NCI-H1105 (cell line): ENCODE data around the gene IL20RB.
"Not testable (repeated sequence)": the region's sequence is repeated elsewhere in the genome, so short reads cannot be mapped to it uniquely, and the experiment has no call there.

ENCODE experiments used
- DNase-seq: peaks from one replicate; lab custom pipeline; 2025; lab: John Stamatoyannopoulos, UW

IL20RB gene

DNA sequence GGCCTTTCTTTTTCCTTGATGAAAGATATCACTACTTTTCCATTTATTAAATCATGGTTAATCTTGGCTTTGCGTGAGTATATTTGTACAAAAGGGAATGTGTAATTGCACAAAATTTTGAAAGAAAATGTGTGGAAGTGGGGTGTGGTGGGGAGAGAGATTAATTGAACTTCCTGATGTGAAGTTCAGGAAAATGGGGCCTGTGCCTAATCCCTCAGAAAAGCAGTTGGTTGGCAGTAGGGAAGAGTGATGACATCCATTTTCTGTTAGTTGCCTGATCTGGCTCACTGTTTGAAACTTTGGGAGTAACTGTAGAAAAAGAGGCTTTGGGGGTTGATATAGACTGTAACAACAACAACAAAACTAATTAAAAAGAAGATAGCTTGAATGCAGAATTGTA lies 10.8 kb upstream of the IL20RB start:
- no peak for DNase-seq

DNA sequence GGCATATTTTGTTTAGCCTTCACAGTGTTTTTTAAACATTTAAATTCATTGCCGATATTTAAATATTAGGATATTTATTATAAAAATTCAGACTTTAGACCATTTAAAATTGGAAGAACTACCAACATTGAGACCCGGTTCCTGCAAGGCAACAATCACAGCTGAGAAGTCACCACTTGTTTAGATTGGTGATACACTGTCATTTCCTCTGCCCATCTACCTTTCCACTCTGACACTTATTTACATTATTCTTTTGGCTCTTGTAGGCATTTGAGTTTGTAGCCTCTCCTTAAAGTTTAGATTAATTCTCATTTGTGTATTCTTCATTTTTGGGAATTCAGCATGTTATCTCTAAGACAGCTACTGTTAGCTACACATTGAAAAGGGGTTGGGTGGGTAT lies 10.3 kb upstream of the IL20RB start:
- DNase-seq = no peak

DNA sequence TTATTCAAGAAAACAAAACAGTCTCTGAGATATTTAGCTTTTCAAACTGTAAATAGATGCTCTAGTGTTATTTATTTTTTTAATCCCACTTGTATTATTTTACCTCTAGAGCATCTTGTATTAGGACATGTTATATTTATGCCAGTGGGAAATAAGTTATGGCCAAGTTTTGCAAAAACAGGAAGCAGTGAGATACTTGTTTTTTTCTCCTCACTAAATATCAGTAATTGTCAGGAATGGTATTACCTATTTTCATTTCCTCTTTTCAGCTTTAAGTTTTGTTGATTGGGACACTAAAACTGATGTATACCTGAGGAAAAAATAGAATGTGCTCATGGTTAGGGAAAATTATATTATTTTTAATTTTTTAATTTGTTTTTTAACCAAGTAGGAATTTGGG lies 8.6 kb upstream of the IL20RB start:
- DNase-seq = no peak

DNA sequence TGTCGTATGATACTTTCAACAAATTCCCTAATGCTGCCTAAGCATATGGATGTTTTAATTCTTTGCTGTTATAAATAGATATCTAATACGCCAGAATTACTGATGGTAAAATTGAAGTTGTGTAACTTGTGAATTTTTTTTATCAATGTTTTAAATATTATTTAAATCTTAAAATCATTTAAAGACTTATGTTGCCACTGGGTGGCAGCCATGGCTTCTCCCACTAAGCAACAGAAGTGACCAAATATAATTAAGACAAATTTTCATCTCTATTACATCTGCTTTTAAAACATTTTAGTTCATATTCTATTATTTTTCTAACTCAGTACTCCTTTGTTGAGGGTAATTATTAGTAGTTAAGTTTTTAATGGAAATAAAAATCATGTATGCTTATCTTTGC lies 8.1 kb upstream of the IL20RB start:
- DNase-seq = no peak

DNA sequence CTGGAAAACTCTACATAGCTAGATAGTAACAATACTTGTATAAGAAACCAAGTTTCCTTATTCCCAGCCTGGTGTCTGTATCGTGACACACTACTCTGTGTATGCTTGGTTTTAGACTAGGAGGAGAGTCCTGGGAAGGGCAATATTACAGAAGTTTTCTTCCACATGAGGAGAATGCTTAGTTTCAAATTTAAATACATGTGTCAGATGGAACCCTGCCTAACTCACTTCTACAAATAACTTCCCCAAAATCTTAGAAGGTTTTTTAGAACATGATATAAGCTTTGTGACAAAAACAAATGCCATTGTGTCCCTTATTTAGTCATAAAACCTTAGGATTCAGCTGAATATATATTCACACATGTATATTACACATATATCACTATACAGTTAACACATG lies 7.2 kb upstream of the IL20RB start:
- DNase-seq = no peak

DNA sequence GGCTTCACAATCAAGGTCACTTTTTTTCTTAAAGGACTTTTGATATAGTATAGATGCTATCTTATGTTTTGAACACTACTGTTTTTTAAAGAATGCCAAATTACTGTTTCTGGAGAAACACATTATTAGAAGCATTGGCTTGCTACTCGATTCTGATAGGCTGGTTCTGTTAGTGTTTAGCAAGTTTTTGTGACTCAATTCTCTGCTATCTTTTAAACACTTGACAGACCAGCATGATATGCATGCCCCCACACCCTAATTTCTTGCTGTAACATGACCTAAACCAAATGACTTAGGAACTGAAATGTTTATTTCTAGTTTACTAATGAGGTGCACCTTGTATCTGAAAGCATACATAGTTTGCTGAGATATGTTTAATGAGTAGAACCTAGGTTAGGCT lies 5.5 kb upstream of the IL20RB start:
- DNase-seq = no peak

DNA sequence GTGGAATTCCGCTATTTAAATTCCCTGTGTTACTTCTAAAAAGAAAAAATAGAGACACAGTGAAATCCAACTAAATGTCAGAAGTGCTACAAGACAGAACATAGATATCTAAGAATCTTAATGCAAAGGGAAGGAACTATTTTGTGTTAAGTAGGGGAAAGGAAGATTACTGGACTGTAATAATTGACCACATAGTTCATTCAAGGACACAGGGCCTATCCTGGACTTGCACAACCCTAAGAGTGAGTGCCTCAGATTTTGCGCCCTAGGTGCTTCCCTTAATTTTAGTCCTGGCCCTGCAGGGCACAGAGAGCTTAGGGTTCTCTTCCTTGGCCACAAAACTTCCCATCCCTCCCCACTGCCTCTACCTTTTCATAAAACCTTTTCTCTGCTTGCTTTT lies 3.5 kb upstream of the IL20RB start:
- no peak for DNase-seq

DNA sequence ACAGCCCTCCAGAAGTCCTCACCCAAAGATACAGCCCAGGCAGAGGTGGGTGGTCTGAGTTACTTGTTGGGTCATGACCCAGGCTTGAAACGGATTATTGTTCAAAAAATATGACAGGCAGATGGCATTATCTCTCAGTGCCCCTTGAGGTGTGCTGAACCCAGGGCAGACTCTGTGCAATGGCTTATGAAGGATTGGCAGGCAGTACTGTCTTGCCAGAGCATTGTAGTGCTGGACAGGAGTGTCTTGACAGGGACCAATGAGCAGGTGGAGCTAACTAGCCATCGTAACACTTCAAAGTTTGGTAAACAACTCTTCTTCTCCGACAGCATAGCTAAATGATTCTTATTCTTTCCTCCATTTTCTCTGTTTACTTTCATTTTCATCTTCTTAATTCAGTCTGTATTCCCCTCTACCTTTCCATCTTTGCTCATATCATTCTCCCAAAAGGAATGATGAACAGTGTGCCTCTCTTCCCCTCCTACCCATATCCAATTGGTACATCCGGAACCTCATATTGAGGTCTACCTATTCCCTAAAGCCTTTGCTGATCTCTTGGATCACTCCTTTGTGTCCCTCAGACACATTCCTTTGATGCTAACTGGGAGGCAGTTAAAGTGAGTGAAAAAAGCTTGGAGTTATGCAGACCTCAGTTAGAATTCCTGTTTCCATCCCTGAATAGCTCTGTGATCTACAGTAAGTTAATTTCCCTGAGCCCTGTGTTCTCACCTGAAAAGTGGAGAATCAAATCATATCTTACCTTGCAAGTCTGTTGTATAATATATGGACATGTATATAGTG lies 2.6 kb upstream of the IL20RB start:
- no peak for DNase-seq

DNA sequence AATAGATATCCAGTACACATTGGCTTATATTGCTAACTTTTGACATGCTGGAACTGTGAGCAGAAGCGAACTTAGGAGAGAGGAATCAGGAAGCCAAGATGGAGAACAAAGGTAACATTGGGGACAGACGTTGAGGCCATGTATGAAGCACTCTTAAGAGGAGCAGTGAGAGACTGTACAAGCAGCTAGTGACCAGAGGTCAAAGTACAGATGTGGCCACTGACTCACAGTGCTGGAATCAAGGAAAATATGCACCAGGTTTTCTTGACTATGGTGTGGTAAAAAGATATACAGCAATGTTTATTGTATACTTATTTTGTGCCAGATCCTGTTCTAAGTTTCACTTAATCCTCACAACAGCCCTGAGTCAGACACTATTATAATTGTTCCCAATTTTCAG lies 2.0 kb upstream of the IL20RB start:
- no peak for DNase-seq

DNA sequence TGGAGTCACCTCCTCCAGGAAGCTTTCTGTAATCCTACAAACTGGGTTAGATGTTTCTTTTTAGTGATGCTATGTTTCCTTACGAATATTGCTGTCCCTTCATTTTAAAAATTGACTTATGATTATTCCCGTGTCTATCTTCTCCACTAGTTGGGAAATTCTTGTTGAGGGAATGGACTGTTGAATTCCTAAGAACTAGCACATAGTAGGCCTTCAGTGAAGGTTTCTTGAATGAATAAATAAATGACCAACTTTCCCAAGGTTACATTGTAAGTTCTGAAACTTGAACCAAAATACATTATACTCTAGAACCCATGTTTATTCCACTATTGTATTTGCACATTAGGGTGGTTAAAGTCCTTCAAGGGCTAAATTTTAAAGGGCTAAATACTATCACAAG lies 812 bp upstream of the IL20RB start:
- no peak for DNase-seq

DNA sequence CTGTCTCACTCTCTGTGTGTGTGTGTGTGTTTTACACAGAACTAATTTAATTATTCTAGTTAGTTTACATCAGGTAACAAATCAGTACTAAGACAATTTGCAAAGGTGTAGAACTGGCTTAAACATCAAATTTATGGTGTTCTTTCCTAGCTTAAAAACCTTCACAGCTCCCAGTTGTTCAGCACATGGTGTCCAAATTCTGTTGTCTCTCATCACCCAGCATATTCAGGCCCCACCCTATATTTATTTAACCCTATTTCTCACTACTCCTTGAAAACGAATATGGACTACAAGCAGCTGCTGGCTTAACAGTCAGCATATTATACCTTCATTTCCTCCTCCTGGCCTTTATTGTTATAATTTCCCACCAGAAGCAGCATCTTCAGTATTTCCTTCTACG lies 1.2 kb downstream of the IL20RB start:
- DNase-seq = no peak

DNA sequence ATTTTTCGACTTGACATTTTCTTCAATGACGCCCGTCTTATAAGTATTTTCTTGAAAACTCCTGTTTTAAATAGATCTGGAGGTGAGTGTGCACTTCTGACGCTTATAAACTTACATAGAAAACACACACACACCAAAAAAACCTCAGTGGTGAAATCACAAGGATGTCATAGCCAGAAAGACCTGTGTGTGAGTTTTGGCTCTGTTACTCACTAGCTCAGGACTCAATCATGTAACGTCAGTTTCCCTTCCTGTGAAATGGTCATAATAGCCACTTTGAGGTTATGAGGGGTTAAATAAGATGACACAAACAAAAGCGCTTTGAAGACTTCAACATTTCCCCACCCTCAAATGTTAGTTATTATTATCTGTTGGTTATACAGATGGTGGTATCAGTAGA lies 1.8 kb downstream of the IL20RB start:
- no peak for DNase-seq

DNA sequence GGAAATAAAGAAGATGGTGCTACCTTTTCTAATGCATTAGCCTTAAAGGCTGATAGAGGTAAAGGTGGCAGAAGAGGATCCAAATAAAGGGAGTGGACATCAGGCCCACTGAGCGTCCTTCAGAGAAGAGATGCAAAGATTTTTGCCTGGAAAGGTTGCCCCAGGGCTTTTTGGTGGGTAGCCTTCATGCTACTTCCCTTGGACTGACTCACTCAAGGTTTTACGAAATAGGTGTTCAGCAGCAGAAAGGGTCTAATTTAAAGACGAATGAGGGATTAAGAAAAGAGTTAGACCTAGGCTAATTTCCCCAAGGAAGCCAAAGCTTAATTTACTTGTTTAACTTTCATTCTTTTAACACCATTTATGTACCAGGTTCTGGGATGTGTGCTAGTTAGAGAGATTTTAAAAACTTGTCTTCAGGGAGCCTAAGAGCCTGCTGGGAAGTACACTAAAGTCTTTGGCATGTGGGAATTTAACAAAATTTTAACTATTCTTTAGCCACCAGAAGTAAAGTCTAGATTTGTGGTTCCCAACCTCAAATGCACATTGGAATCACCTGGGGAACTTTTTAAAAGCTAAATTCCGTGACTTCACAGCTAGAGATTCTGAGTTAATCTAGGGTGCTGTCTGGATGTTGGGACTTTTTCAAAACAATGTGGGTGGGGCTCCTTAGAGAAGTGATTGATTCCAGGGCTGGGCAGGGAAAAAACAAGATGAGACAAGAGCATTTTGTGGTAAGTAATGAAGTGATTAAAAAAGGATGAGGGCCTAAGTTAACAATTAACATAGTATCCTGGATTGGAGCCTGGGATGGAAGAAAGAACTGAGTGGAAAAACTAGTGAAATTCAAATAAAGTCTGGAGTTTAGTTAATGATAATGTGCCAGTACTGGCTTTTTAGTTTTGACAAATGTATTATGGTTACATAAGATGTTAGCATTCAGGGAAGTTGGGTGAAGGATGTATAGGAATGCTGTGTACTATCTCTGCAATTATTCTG lies 3.4 kb downstream of the IL20RB start:
- no peak for DNase-seq

DNA sequence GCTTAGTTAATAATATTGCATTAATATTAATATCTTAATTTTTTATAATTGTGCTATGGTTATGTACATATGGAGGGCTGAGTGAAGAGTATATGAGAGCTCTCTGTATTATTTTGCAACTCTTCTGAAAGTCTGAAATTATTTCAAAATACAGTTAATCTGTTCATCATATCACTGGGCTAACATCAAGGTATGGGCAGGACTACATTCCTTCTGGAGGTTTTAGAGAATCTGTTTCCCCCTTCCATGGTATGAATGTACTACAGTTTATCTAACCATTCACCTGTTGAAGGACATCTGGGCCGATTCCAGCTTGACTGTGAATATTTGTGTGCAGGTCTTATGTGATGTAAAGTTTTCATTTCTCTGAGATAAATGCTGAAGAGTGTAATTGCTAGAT lies 5.1 kb downstream of the IL20RB start:
- DNase-seq = no peak

DNA sequence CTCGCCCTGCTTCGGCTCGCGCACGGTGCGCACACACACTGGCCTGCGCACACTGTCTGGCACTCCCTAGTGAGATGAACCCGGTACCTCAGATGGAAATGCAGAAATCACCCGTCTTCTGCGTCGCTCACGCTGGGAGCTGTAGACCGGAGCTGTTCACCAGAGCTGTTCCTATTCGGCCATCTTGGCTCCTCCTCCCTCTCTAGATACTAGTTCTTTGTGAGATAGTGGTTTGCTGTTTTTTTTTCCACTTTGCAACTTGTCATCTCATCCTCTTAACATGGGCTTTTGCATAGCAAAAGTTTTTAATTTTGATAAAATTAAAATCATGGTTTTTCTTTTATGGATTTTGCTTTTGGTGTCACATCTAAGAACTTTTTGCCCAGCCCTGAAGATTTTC lies 11.8 kb downstream of the IL20RB start:
- DNase-seq = not testable (repeated sequence)

DNA sequence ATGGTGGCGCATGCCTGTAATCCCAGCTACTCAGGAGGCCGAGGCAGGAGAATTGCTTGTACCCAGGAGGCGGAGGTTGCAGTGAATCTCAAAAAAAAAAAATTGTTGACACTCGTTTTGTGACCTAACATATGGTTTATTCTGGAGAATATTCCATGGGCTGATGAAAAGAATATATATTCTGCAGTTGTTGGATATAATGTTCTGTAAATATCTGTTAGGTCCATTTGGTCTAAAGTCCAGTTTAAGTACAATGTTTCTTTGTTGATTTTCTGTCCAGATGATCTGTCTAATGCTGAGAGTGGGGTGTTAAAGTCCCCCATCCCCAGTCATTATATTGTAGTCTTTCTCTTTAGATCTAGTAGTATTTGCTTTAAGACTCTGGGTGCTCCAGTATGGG lies 15.6 kb downstream of the IL20RB start:
- no peak for DNase-seq

DNA sequence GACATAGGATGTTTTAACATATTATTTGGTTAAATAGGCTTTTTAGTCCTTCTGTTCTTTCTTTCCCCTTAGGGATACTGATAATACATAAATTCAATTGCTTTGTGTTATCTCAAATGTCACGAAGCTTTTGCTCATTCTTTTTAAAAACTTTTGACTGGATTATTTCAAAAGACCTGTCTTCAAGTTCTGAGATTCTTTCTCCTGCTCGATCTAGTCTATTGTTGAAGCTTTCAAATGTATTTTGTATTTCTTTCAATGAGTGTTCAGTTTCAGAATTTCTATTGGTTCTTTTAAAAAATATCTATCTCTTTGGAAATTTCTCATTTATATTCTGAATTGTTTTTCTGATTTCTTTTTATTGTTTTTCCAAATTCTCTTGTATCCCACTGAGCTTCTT lies 16.9 kb downstream of the IL20RB start:
- DNase-seq = no peak

DNA sequence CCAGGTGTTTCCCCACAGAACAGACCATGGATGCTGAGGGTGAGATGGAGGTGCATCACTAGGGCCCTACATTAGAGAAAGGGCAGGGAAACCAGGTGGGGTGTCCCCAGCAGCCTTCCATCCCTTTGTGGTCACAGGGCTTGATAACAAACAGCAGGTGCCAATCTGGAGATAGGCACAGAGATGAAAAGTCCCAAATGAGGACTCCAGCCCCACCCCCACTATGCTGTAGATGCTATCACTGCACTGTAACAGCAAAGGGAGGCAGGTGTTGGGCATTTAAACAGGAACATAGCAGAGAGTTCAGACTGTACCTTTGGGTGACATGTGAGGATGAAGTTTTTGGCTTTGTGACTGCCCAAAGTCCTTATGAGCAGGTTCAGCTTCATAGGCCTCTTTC lies 21.4 kb downstream of the IL20RB start:
- DNase-seq = no peak

DNA sequence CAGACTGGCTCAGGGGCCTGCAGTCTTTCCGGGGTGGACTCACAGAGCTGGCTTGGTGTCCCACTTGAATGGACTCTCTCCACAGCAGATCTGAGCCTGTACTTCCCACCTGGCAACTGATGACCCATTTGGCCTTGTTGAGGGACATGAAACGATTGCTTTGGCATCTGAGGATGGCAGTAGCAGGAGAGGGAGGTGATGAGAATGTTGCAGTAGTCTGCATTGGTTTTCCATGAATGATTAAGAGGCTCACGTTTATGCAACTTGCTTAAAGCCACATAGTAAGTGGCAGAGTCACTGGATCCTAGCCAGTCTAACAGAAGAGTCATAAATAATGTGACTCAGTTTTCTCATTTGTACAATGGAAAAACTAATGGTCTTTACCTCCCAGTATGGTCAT lies 21.9 kb downstream of the IL20RB start:
- no peak for DNase-seq

DNA sequence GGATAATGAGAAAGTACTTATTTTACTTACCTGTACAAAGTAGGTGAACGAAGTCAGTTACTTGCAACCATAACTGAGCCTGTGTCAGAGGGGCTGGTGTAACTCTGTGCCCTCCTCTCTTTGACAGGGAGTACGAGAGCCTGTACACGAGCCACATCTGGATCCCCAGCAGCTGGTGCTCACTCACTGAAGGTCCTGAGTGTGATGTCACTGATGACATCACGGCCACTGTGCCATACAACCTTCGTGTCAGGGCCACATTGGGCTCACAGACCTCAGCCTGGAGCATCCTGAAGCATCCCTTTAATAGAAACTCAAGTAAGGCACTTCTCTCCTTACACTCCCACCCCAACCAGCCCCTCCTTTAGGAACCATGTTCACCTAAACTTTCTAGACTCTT lies 24.2 kb downstream of the IL20RB start:
- DNase-seq = no peak

DNA sequence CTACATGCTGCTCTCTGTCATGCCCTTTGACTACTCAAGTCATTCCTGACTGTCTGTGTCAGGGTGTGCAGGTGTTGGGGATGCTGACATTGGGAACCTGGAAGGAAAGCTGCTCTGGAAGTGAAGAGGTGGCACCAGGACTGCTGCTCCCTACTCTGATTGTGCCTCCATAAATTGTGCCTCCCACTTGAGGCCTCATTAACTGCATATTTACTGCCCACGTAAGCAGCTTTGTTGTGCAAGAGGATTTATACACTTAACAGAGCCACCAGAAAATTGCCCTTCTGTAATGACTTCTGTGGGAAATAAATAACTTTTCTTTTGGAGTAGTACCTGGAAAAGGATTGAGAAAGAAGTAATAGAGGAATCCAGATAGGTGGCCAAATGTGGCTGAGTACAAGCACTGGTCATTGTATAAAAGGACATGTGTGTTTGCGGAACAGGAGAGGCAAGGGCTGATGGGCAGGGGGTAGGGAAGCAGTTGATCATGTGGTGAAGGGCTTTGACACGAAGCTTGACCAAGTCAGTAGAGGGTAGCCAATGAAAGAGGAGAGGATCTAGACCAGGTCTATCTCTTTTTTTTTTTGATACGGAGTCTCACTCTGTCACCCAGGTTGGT lies 24.8 kb downstream of the IL20RB start:
- no peak for DNase-seq

DNA sequence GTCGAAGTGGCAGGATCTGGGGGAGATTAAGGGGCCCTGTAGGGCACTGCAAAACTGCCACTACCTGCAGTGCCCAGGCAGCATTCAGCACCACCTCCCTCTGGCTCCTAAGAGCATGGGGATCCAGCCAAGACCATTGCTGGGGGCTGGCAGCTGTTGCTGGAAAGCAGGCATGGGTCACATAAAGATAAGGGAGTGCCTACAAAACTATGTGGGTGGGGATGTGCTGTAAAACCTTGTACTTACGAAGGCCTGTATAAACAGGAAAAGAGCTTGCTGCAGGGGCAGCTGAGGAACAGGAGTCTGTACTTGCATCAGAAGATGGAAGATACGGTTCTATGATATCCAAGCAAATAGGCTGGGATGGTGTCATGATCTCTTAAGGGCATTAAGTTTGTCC lies 27.1 kb downstream of the IL20RB start:
- no peak for DNase-seq
